PC-3 (cell line): ENCODE measurements around the gene PREX1.

Experiments
- EZH2 ChIP-seq: fragments of 300-600 bp; sonication (generic); IDR thresholded peaks from one replicate; pipeline ENCODE4 v1.6.1; 2017; ENCODE audit warnings: antibody characterized with exemption, mild to moderate bottlenecking, low read length; ENCODE audit not compliant: unreplicated experiment
- TF ChIP-seq, protein P1 (sequence below): fragments of 300-600 bp; sonication (generic); conservative IDR thresholded peaks from 2 replicates; pipeline ENCODE4 v1.5.1; 2017; ENCODE audit warnings: antibody characterized with exemption, low read depth, mild to moderate bottlenecking, low read length

DNA sequence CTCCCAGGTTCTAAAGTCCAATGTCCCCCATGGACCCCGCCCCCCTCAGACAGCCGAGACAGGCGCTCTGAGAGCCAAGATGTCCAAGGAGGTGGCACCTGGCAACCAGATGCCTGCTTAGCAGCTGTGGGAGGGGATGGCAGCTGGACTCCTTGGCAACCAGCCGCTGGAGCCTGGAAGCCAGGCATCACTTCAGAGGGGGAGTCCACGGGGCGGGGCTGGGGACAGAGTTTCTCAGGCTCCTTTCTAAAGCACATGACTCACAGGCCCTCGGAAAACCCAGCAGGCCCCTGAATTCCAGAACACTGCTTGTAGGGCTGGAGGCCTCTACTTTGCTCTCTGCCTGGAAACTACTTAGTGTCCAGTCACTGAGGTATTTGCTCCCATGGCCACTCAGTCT is 51.5 kb downstream of the PREX1 start:
- TF ChIP-seq EZH2: no peak
- TF ChIP-seq, protein P1, sequence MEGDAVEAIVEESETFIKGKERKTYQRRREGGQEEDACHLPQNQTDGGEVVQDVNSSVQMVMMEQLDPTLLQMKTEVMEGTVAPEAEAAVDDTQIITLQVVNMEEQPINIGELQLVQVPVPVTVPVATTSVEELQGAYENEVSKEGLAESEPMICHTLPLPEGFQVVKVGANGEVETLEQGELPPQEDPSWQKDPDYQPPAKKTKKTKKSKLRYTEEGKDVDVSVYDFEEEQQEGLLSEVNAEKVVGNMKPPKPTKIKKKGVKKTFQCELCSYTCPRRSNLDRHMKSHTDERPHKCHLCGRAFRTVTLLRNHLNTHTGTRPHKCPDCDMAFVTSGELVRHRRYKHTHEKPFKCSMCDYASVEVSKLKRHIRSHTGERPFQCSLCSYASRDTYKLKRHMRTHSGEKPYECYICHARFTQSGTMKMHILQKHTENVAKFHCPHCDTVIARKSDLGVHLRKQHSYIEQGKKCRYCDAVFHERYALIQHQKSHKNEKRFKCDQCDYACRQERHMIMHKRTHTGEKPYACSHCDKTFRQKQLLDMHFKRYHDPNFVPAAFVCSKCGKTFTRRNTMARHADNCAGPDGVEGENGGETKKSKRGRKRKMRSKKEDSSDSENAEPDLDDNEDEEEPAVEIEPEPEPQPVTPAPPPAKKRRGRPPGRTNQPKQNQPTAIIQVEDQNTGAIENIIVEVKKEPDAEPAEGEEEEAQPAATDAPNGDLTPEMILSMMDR: no peak
